NOMO-1 treated with dmso at 0.1 percent for 144 hours (cell line): ENCODE measurements around the gene USP6NL.

ENCODE experiments used
- DNase-seq: peaks from one replicate; lab custom pipeline; 2025; ENCODE audit not compliant: unreplicated experiment; lab: John Stamatoyannopoulos, UW

USP6NL gene

DNA sequence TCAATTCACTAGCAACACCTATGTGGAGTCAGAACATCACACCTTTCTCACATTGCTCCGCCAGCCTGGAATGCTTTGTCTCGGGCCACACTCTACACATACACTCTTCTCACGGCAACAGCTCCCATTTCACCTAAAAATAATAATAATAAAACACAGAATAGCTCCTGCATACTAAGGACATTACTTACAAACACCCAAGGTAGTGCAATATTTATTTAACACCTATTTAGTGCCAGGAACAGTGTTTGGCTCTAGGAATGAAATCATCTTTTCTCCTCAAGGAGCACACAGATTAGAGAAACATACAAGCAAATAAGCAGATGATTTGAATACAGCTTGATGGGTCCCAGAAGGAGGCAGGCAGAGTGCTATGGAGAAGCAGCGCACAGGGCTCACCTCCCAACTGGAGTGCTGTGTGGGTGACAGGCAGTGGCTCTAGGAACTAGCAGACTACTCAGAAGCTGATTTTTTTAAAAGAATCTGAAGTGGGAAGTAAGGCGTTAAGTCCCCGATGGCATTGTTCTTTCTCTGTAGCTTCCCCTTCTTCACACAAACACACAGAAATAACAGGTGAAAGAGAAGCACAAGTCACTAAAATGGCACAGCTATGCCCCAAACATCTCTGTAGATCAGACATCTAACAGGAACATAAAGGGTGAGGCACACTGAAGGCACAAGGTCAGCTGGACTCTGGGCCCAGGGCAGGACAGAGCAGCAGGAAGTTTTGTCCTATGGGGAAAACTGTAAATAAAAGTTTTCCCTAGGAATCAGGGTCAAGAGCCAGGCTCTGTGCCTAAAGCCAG lies 16.7 kb downstream of the USP6NL start:
- DNase-seq = peak; percentile 44

DNA sequence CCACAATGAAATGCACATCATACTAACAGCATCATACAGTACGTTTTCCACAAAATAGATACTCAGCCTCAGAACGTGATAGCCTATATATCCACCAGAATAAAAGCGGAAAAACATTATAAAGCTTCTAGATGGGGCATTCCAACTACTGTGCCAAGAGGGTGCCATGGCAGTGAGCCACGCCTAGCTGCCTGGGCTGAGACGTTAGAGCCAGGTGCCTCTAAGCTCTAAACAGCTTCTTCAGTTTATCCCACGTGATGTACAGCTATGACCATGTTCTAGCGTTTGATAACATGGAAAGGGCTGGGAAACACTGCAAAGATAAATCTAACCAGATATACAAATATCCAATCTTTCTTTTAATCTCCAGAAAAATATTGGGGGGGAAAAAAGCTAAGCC lies 17.8 kb downstream of the USP6NL start:
- DNase-seq = no peak

DNA sequence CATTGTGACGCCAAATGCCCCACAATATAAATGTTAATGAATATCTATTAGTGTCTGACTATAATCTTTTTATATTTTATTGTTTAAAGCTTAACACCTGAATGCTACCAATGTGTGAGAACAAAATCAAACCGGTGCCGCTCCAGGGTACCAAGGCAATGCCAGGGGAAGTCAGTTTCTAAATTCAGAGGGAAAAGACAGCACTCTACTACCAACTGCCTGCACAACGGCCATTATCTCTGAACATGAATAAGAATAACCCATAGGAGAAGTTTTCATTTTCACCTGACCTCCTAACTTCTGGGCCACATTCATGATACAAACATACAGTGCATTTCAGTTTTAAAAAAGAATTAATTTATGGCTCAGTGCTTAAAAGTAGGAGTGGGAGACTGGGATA lies 21.7 kb downstream of the USP6NL start:
- DNase-seq = no peak

DNA sequence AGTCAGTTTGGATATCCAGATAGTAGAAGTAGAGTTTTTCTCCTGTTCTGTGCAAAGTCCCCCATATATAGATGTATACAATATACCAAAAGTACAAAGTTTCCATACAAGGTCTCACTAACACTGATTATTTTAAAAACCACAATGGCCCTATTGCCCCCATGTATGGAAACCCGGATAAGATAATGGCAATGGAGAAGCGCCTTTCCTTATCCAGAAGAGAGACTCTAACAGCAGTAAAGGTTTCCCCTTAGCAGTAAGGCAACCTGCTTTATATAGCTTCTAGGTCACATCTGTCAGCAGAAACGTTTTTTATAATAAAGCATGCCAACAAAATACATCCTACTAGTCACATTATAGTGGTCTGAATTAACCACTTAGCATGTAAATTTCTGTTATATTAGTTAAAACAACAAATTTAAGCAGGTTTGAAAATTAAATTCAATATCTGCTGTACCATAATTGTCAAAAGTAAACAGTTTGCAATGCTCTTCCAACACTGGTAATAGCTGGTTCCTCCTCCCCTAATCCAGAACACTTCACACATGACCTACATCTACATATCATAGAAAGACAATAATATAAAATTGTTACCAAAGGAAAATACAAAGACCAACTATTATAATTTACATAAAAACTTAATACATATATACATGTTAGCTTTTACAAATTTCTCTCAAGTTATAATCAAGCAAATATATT lies 22.4 kb downstream of the USP6NL start:
- no peak for DNase-seq

DNA sequence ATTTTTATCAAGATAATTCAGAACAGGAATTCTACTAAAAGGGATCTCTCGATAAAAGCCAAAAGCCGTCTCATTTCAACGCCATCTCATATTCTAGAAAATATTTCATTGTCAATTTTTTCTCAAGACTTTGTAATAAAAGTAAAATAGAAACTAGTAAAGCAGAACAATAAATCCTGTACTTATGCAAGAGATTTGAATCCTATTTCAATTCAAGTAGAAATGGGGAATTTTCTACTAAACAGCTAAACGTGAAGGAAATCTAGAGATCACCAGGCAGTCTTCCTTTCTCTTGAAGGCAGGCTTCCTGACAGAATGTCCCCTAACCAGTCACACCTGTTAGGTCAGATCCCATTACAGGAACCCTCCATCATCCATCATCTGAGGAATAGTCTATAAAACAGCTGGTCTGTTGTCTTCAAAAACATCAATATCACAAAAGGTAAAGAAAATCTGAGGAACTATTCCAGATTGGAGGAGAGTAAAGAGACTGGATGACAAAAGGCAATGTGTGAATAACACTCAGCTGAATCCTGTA lies 23.7 kb downstream of the USP6NL start:
- no peak for DNase-seq

DNA sequence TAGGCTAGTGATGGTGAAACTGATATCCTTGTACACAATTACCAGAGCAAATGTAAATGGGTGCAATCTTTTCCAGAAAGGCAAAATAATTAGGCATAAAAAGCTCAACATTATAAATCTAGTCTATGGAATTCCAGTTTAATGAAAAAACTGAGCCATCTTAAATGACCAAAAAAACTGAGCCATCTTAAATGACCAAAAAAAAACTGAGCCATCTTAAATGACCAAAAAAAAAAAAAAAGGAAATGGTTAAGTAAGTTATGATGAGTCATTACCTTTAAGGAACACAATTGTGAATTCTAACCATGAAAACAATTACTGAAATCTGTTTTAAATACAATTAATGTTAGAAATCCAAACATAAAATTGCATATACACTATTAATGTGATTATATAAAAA lies 25.3 kb downstream of the USP6NL start:
- no peak for DNase-seq

DNA sequence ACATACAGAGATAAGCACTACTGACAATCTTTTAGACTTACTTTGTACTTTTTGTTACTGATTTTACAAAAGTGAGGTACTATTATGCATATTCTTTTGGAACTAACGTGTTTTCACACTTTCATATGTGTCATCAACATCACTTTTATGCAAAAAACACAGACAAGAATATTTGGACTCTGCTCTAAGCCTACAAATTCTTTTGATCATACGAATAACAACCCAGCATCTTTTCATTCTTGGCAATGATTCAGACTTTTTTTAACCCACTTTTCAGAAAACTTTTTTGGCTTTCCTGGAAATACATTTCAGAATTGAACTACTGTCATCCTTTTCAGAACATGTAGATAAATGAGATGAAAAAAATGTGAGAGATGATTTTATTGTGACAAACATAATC lies 30.2 kb downstream of the USP6NL start:
- no peak for DNase-seq

DNA sequence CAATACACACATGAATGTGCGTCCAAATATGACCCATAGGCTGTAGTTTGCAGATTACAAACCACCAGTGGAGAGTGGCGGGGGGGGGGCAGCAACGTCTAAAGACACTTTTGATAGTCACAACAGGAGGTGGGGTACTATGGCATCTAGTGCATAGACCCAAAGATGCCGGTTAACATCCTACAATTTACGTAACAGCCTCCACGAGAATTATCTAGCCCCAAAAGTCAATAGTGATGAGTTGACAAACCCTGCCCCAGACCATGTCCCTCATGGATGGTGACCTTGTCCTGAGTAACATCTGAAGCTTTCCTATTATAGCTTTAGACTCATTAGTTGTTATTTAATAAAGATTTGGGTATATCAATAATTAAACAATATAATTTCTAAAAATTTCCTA lies 31.6 kb downstream of the USP6NL start:
- DNase-seq = no peak

DNA sequence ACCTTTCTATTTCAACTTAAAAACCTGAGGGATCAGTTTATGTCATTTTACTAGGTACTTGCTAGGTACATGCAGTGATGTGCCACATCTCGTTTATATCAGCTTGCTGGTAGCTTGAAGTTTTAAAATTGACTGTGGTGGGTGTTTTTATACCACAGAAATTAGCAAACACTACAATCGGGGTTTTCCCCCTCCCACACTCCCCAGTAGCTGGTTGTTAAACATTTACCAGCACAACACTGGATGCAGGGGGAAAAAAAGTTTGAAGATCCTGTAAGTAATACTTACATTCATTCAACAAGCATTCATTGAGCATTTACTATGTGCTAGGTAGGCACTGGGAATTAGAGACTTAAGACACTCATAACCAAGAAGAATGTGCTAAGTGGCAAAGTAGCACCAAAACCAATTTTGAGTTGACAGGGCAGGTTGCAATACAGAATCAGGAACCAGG lies 32.6 kb downstream of the USP6NL start:
- DNase-seq = no peak

DNA sequence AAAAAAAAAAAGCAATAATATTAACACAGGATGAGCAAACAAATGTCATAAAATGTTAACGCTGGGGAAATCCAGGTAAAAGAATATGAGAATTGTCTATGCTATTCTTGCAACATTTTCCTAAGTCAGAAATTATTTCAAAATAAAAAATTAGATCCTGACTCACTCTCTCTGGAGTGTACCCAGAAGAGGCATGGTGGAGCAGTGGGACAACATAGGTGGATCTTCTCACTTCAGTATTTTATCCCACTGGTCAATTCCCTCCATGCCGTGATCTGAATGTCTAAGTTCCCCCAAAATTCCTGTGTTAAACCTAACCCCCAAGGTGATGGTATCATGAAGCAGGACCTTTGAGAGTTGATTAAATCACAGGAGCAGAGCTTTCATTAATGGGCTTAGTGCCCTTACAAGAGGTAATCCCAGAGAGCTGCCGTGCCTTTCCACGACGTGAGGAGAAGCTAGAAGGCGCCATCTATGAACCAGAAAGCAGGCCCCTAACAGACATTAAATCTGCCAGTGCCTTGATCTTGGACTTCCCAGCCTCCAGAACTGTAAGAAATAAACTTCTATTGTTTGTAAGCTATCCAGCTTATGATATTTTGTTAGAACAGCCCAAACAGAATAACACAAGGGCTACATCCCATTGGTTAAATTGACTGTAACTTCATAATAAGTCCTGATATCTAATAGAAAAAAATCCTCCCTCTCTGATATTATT lies 35.2 kb downstream of the USP6NL start:
- DNase-seq = no peak

DNA sequence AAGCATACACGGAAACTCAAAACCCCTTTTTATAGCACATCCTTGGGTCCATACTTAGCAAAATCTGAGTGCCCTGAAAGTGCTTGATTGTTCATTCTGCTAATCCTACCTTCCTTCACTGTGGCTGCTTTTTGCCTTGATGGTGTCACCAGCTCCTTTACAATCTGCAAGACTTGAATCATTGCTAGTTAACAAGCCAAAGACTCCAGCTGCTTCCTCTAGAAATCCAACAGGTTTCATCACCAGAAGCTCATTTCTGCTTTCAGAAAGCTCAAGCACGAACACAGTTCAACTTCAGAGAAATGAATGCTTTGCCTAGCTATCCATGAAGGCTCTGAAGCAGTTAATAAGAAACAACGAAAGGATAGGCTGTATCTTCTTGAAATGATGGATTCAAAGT lies 38.0 kb downstream of the USP6NL start:
- DNase-seq = peak; percentile 76

DNA sequence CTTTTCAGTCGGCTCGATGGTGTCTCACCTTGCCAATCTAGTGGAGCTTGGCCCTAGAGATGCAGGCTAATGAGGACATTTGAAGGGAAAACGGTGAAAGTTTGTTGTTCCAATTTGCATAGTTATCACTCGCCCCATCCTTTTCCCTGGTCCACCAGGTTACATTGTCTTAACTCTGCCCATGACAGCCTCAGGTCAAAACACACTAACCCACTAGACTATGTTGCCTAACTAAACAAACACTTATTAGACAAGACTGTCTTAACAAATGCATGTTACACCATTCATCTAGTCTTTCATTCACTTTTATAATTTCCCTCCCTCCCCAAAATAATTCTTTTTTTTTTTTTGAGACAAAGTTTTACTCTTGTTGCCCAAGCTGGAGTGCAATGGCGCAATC lies 40.7 kb downstream of the USP6NL start:
- DNase-seq = no peak

DNA sequence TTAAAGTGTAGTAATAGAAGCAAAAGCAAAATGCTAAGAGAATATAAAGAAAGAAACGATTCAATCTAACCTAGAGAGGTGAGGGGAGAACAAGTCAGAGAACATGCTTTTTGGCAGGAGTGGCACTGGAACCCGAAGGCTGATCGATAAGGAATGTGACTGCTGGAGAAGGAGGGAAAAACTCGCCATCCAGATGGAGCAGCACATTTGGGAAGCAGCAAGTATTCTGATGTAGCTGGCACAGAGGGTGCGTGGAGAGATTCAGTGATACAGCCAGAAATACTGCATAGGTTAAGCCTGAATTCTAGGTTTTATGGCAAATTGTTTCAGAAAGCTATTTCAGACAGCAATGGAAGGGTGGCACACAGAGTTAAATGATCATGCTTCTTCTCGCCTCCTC lies 42.0 kb downstream of the USP6NL start:
- no peak for DNase-seq

DNA sequence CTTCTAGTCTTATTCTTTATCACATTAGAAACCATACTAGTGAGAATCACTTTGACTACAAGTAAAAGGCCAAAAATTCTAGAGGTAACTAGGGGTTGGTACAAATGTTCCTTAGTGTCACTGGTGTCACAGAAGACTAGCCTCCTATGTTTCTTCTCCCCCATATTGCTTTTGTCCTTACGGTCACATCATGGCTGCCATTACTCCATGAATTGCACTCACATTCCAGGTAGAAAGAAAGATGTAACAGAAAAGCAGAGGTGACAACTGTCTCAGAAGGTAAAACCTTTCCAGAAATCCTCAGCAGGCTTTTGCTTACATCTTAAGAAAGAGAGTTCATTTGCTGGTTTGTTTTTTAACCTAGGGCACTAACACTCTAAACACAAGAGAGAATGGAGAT lies 42.9 kb downstream of the USP6NL start:
- no peak for DNase-seq

DNA sequence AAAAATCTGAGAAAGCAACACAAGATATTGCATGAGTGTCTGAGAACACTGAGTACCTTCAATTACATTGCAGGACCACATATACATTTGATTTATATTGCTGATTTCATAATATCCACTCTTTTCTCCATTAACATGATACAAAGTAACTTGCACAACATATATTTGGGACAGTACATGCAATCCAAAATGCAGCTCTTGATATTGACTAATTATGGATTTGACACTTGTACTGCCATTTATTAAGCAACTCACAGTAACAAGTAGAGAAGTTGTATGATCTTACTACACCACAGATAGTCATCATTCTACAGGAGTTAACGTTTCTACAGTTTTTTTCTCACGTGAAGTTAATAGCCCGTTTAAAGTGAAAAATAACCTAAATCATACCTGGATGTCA lies 46.7 kb downstream of the USP6NL start:
- no peak for DNase-seq

DNA sequence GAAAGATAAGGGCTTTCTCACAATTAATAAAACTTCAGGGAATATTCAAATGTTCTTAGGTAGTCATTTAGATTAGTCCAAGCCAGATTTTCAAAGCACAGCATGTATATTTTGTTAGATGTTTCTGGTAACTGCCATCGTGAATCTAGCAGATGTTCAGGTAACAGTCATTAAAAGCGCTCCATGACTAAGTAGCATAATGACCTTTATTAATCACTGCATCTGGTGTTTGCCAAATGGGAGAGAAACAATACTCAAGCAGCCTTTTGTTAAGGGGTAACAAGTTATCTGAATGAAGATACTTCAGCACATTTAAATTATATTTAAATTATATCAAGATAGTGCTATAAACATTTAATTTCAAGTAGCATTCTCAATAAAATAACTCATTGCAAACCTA lies 47.5 kb downstream of the USP6NL start:
- no peak for DNase-seq

DNA sequence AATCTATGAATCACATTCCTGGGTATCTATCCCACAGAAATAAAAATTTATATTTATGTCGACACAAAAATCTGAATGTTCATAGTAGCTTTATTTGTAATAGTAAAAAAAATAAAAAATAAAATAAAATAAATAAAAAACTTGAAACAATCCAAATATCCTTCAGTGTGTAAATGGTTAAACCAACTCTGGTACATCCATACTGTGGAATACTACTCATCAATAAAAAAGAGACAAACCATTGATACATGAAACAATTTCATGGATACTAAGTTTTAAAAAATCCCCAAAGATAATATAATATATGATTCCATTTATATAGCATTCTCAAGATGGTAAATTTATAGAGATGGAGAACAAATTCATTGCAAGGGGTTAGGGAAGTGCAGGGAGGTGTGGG lies 48.6 kb downstream of the USP6NL start:
- no peak for DNase-seq

DNA sequence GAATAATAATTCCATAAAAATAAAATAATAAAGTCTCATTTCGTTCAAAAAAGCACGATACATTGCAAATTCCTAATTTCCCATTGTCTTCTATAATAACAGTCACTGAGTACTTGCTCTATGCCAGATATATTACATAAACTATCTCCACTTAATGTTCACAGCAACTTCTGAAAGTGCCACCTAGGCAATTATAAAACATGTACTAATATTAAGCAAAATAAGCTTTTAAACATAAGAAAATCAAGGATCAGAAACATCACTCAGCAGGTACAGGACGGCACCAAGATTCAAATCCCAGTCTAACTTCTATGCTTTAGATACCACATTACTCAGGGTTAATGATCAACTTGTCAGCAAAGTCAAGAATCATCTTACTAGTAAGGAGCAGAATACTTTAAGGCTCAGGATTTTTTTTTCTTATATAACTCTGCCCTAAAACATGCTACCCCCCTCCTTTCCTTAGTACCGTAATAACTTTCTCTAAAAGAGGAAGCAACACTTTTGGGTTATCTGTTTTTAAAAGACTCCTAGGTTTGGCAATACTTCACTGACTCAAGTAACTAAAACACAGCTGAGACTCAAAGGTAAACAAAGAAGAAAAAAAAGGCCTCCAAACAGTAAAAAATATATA lies 51.3 kb downstream of the USP6NL start:
- DNase-seq = peak; percentile 82

DNA sequence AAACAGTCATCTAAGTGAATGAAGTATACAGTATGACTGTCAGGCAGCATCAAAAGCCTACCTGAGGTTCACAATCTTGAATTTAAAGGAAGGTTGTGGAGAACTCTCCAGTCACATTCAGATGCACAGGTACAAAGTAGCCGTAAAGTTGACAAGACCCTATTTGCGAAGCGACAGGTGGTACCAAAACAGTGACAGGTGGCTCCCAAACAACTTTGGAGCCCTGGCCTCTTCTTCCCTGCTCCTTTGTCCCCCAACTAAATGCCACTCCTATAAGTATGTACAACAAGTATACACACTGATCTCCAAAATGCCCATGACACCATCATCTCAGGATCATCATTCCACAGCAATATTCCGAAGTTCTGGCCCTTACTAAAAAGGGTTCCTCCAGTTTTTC lies 53.5 kb downstream of the USP6NL start:
- DNase-seq = no peak

DNA sequence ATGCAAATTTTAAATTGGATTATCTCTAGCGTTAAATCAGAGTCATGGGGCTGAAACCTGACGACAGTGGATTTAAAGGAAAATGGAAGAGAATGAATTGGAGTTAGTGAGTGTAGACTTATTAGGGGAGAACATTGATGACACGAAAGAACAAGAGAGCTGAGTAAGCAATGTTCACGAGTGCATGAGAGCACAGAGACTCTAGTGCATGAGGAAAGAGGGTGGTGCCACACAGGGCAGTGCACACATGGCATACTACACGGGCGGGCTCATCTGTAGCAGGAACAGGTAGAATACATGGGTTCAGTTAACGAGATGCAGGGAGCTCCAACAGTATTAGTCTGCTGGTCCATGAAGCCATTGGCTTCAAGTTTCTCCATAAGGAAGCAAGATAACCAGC lies 53.9 kb downstream of the USP6NL start:
- DNase-seq = no peak

DNA sequence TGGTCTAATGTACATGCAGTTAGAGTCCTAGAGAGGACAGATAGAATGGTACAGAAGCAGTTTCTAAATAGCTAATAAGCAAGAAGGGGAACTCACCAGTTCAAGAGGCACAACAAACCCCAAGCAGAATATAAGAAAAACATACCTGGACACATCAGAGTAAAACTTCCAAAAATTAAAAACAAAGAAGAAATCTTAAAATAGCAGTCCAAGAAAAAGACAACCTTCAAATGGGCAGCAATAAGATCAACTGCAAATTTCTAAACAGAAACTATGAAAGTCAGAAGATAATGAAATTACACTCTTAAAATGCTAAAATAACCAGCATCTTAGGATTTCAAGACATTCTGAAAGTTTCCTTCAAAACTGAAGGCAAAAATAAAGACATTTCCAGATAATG lies 55.9 kb downstream of the USP6NL start:
- DNase-seq = no peak
